IMR-90 (cell line): Measurements from ENCODE around the gene NFE2. TPM values are rescaled to one million over a fixed set of nuclear protein-coding genes. Genes with fewer than 3 reads are reported as not detected.

Source experiments
- ATAC-seq: fragments of 200-7000 bp; cut with Tn5 transposase; 2 replicates; pipeline ENCODE4 v1.9.1; 2020; ENCODE audit warnings: low read depth, mild to moderate bottlenecking, moderate library complexity
- BruUV-seq: library from RNA; stranded (reverse); fragments of 400-500 nt; replicated peaks from 2 replicates; lab custom pipeline; 2021; lab: Mats Ljungman, UMichigan
- CTCF ChIA-PET: fragments of 300-600 bp; formaldehyde crosslinking; extraction: SDS; loops from one replicate; lab custom pipeline; 2021; ENCODE audit warnings: antibody characterized with exemption; lab: Yijun Ruan, JAX
- POLR2A ChIA-PET: fragments of 300-600 bp; sonication (Branson Sonifier 250); formaldehyde crosslinking; loops from one replicate; lab custom pipeline; 2022; ENCODE audit warnings: antibody characterized with exemption; ENCODE audit not compliant: unreplicated experiment; lab: Charles Lee
- DNase-seq: peaks from one replicate; pipeline ENCODE4 v3.0.0; 2013
- H2AFZ ChIP-seq: replicated peaks from 2 replicates; pipeline ENCODE3; 2013; ENCODE audit warnings: low read length, mild to moderate bottlenecking; ENCODE audit not compliant: poor library complexity
- H2AK5ac ChIP-seq: 2 replicates; pipeline ENCODE4 v1.6.1; 2013; ENCODE audit warnings: low read depth, low read length, inconsistent platforms
- H2AK9ac ChIP-seq: replicated peaks from 2 replicates; pipeline ENCODE3; 2013; ENCODE audit warnings: mild to moderate bottlenecking, low read depth, low read length, moderate library complexity; ENCODE audit not compliant: poor library complexity
- H2BK120ac ChIP-seq: 2 replicates; pipeline ENCODE4 v1.6.1; 2013; ENCODE audit warnings: low read depth, low read length, inconsistent platforms
- H2BK15ac ChIP-seq: 3 replicates; pipeline ENCODE4 v1.6.1; 2013; ENCODE audit warnings: low read depth, low read length, inconsistent platforms
- H2BK20ac ChIP-seq: 2 replicates; pipeline ENCODE4 v1.6.1; 2013; ENCODE audit warnings: low read depth, mild to moderate bottlenecking, inconsistent platforms, low read length, moderate library complexity
- H2BK5ac ChIP-seq: 2 replicates; pipeline ENCODE4 v1.6.1; 2013; ENCODE audit warnings: mild to moderate bottlenecking, low read depth, low read length, inconsistent platforms; ENCODE audit not compliant: poor library complexity, severe bottlenecking
- H3K14ac ChIP-seq: replicated peaks from 2 replicates; pipeline ENCODE4 v1.6.1; 2013; ENCODE audit warnings: low read depth, low read length, inconsistent platforms
- H3K18ac ChIP-seq: 2 replicates; pipeline ENCODE4 v1.6.1; 2013; ENCODE audit warnings: low read depth, low read length, control low read depth
- H3K23ac ChIP-seq: 2 replicates; pipeline ENCODE4 v1.6.1; 2013; ENCODE audit warnings: low read depth, low read length, inconsistent platforms
- H3K27ac ChIP-seq: 2 replicates; pipeline ENCODE4 v1.5.1; 2013; ENCODE audit warnings: mild to moderate bottlenecking, control low read depth, low read length; ENCODE audit not compliant: insufficient read depth
- H3K27me3 ChIP-seq: 2 replicates; pipeline ENCODE4 v1.6.1; 2013; ENCODE audit warnings: low read length; ENCODE audit not compliant: control insufficient read depth, insufficient read depth
- H3K36me3 ChIP-seq: 2 replicates; pipeline ENCODE4 v1.6.1; 2013; ENCODE audit warnings: low read length, mixed read lengths; ENCODE audit not compliant: control insufficient read depth, insufficient read depth
- H3K4ac ChIP-seq: 2 replicates; pipeline ENCODE4 v1.6.1; 2013; ENCODE audit warnings: low read depth, low read length, inconsistent platforms
- H3K4me1 ChIP-seq: 2 replicates; pipeline ENCODE4 v1.6.1; 2013; ENCODE audit warnings: low read length, mixed read lengths; ENCODE audit not compliant: control insufficient read depth, insufficient read depth
- H3K4me2 ChIP-seq: 2 replicates; pipeline ENCODE4 v1.6.1; 2013; ENCODE audit warnings: low read depth, mild to moderate bottlenecking, control low read depth, low read length, moderate library complexity
- H3K4me3 ChIP-seq: 2 replicates; pipeline ENCODE4 v1.5.1; 2013; ENCODE audit warnings: low read depth, mild to moderate bottlenecking, control low read depth, low read length, moderate library complexity; ENCODE audit not compliant: insufficient read depth
- H3K56ac ChIP-seq: 2 replicates; pipeline ENCODE4 v1.6.1; 2013; ENCODE audit warnings: low read length, inconsistent platforms; ENCODE audit not compliant: insufficient read depth; ENCODE audit errors: extremely low read depth
- H3K79me1 ChIP-seq, 2 experiments: 2 replicates each; pipeline ENCODE4 v1.6.1; 2013; ENCODE audit warnings: low read length in 2 of 2, inconsistent platforms in 1 of 2, low read depth in 1 of 2
- H3K9ac ChIP-seq: 2 replicates; pipeline ENCODE4 v1.6.1; 2013; ENCODE audit warnings: low read depth, low read length, control low read depth
- H3K9me1 ChIP-seq: 2 replicates; pipeline ENCODE4 v1.6.1; 2013; ENCODE audit warnings: low read length, inconsistent platforms; ENCODE audit not compliant: insufficient read depth
- H3K9me3 ChIP-seq: 2 replicates; pipeline ENCODE4 v1.6.1; 2013; ENCODE audit warnings: low read length; ENCODE audit not compliant: control insufficient read depth, insufficient read depth
- H4K20me1 ChIP-seq: 2 replicates; pipeline ENCODE4 v1.6.1; 2013; ENCODE audit warnings: low read length, inconsistent platforms; ENCODE audit not compliant: insufficient read depth
- H4K5ac ChIP-seq: 2 replicates; pipeline ENCODE4 v1.6.1; 2013; ENCODE audit warnings: mild to moderate bottlenecking, low read depth, low read length, control low read depth
- H4K8ac ChIP-seq, 2 experiments: 2 replicates each; pipeline ENCODE4 v1.6.1; 2013; ENCODE audit warnings: low read depth in 2 of 2, low read length in 2 of 2, control low read depth in 1 of 2, inconsistent platforms in 1 of 2
- H4K91ac ChIP-seq: 2 replicates; pipeline ENCODE4 v1.6.1; 2013; ENCODE audit warnings: low read depth, low read length, inconsistent platforms; ENCODE audit not compliant: insufficient read depth
- BHLHE40 ChIP-seq: fragments of 150-350 bp; IDR thresholded peaks from 2 replicates; pipeline ENCODE4 v1.6.1; 2016; ENCODE audit warnings: mild to moderate bottlenecking, low read depth, low read length
- CEBPB ChIP-seq: IDR thresholded peaks from 2 replicates; pipeline ENCODE4 v1.6.1; 2012; ENCODE audit warnings: low read depth, low read length, improper control_type of control experiment
- ELK1 ChIP-seq: fragments of 150-350 bp; IDR thresholded peaks from 2 replicates; pipeline ENCODE4 v1.6.1; 2016; ENCODE audit warnings: low read depth, mild to moderate bottlenecking, low read length, moderate library complexity, borderline replicate concordance
- FOS ChIP-seq: fragments of 150-350 bp; IDR thresholded peaks from 2 replicates; pipeline ENCODE4 v1.6.1; 2016; ENCODE audit warnings: low read depth, low read length
- MAFK ChIP-seq: IDR thresholded peaks from 2 replicates; pipeline ENCODE4 v1.6.1; 2012; ENCODE audit warnings: low read depth, low read length, improper control_type of control experiment
- MAZ ChIP-seq: IDR thresholded peaks from 2 replicates; pipeline ENCODE4 v1.6.1; 2012; ENCODE audit warnings: low read depth, mild to moderate bottlenecking, low read length, improper control_type of control experiment, moderate library complexity, borderline replicate concordance
- NFE2L2 ChIP-seq: fragments of 150-350 bp; IDR thresholded peaks from 2 replicates; pipeline ENCODE4 v1.6.1; 2016; ENCODE audit warnings: low read depth, mild to moderate bottlenecking, low read length
- POLR2A ChIP-seq: IDR thresholded peaks from 2 replicates; pipeline ENCODE4 v1.6.1; 2012; ENCODE audit warnings: mild to moderate bottlenecking, low read depth, low read length
- WGBS, 2 experiments: methylation state at CpG; one replicate each; pipeline versions ENCODE4 v1.1.5 to v1.1.7; 2013; ENCODE audit warnings: missing lambda C conversion rate in 2 of 2; ENCODE audit not compliant: insufficient read length in 1 of 2; ENCODE audit errors: extremely low coverage in 2 of 2; 5-methylcytosine and 5-hydroxymethylcytosine counted together
- dilution Hi-C: fragments of 300-500 bp; cut with HindIII; formaldehyde crosslinking; loops from one replicate; pipeline ENCODE4 v1.14.3; 2018; ENCODE audit warnings: low sequenced_read_pairs; ENCODE audit not compliant: unreplicated experiment
- in situ Hi-C: fragments of 300-500 bp; cut with MboI; formaldehyde crosslinking; loops from 3 replicates; pipeline ENCODE4 v1.14.3; 2019; ENCODE audit warnings: low sequenced_read_pairs, inconsistent platforms, mixed read lengths
- intact Hi-C: fragments of 100-400 bp; cut with micrococcal nuclease; formaldehyde crosslinking; loops from 2 replicates; pipeline ENCODE4 v1.10.0; 2022
- polyA plus RNA-seq, 3 experiments: library from polyadenylated mRNA; depleted of rRNA; stranded (reverse); fragments of >200 nt; gene quantifications; 2 replicates each; pipeline ENCODE4 v1.2.3, GENCODE V29; 2012; ENCODE audit warnings: low replicate concordance in 1 of 3
- total RNA-seq: library from RNA; depleted of rRNA; stranded (reverse); fragments of >200 nt; gene quantifications from 2 replicates; pipeline ENCODE4 v1.2.3, GENCODE V29; 2012
- TF ChIP-seq, protein P1 (sequence below): fragments of 150-350 bp; IDR thresholded peaks from 2 replicates; pipeline ENCODE4 v1.6.1; 2017; ENCODE audit warnings: mild to moderate bottlenecking, antibody characterized with exemption, low read length, low read depth

Gene NFE2
- total and polyA plus RNA-seq, 2 of the 4 experiments (the other 2 are of a cell fraction), result 0.18 to 0.32 TPM

GRCh38 chr12:54299515-54300224, 1.1 kb downstream of the NFE2 start:
- in situ Hi-C loops, result no loop called here
- CTCF ChIA-PET, result interaction anchor here (0.8 kb wide), 1 partner anchor 25 kb away, joined by 3 read pairs; the partner anchor contains the start of gene COPZ1
- dilution Hi-C loops, result no loop called here

More at GRCh38 chr12:54299515-54300224, 1.1 kb downstream of the NFE2 start:
- H2AK9ac ChIP-seq, result no peak overlapping the region
- peaks cover 9% of the 10 kb centered on the region for H3K4me1 ChIP-seq
- no peak overlapping the region for H2AFZ ChIP-seq
- no peak overlapping the region for H4K8ac ChIP-seq
- H3K9ac ChIP-seq, result no peak overlapping the region
- no peak overlapping the region for H2AK5ac ChIP-seq
- POLR2A ChIA-PET, result interaction anchor here (0.6 kb wide), 1 partner anchor 9 kb away, joined by 3 read pairs; no protein-coding TSS in a partner anchor
- H2BK15ac ChIP-seq, result no peak overlapping the region
- H3K27me3 ChIP-seq, result peaks cover 37% of the 10 kb centered on the region
- H3K4ac ChIP-seq, result no peak overlapping the region
- intact Hi-C loops, result no loop called here
- BruUV-seq, result no TSS peak
- H3K4me2 ChIP-seq, result no peak overlapping the region; the same call in 1 of the 2 replicates
- WGBS, 2 experiments, result no CpG with 5 or more reads among the region's 8 CpGs
- H3K79me1 ChIP-seq, result no peaks in the 10 kb centered on the region
- no peak overlapping the region for H3K56ac ChIP-seq
- H4K20me1 ChIP-seq, result no peaks in the 10 kb centered on the region
- no peaks in the 10 kb centered on the region for H3K9me3 ChIP-seq
- H3K4me3 ChIP-seq, result no peak overlapping the region
- no peak overlapping the region for H3K18ac ChIP-seq
- H4K91ac ChIP-seq, result no peak overlapping the region
- TF ChIP-seq POLR2A, result no peak
- no peak for TF ChIP-seq MAFK
- TF ChIP-seq MAZ, result no peak
- no peak for TF ChIP-seq NFE2L2
- no peak for TF ChIP-seq FOS
- TF ChIP-seq BHLHE40, result no peak
- no peak for TF ChIP-seq ELK1
- TF ChIP-seq, protein P1, sequence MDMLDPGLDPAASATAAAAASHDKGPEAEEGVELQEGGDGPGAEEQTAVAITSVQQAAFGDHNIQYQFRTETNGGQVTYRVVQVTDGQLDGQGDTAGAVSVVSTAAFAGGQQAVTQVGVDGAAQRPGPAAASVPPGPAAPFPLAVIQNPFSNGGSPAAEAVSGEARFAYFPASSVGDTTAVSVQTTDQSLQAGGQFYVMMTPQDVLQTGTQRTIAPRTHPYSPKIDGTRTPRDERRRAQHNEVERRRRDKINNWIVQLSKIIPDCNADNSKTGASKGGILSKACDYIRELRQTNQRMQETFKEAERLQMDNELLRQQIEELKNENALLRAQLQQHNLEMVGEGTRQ, result no peak
- no peak for TF ChIP-seq CEBPB
- H3K9me1 ChIP-seq, result 0 out of 2 replicates have a peak, but pooled peaks cover 3% of the 10 kb centered on the region
- no peak overlapping the region for H2BK20ac ChIP-seq
- no peak for ATAC-seq
- H3K27ac ChIP-seq, result no peak overlapping the region
- H3K36me3 ChIP-seq, result no peaks in the 10 kb centered on the region
- DNase-seq, result no peak
- no peak overlapping the region for H2BK120ac ChIP-seq
- H3K23ac ChIP-seq, result no peak overlapping the region
- no peak overlapping the region for H4K5ac ChIP-seq
- no peak overlapping the region for H3K14ac ChIP-seq
- no peak overlapping the region for H2BK5ac ChIP-seq
